K562 (cell line): ENCODE measurements around the gene CNTF.

Source experiments
- FUS ChIP-seq: fragments of 200-400 bp; formaldehyde crosslinking; optimal IDR thresholded peaks from 2 replicates; pipeline ENCODE3; 2017; ENCODE audit warnings: low read depth, low read length
- GABPA ChIP-seq: fragments of 200-800 bp; sonication (Bioruptor generic); conservative IDR thresholded peaks from 2 replicates; pipeline ENCODE4 v1.6.1; 2016; ENCODE audit warnings: low read depth, missing genetic modification characterization, missing compliant biosample characterization
- POLR2AphosphoS2 ChIP-seq: IDR thresholded peaks from 2 replicates; pipeline ENCODE4 v1.6.1; 2012; ENCODE audit warnings: low read length, improper control_type of control experiment
- STAG1 ChIP-seq: sonication (generic); formaldehyde crosslinking; IDR thresholded peaks from 2 replicates; pipeline ENCODE4 v1.5.0; 2020; ENCODE audit warnings: missing genetic modification reagents, borderline replicate concordance

DNA sequence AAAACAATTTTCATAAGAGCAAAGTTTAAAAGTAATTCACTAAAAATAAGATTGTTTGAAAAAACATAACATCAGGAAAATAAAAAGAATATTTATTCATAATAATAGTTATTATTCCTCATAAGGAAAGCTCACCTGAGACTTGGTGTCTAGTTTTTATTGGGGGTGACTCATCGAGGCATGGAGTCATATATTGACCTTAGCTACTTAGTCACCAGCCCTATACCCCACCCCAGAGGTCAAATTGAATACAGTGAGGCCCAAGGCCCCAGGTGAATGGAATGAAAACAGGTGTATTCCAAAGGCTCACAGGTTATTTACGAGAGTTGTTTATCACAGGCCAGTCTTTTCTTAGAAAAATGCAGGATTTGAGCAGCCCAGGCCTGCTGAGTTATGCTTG lies 36.9 kb downstream of the CNTF start:
- TF ChIP-seq GABPA (tag) (no peak), STAG1 (CRISPR knock-in tag) (no peak), POLR2AphosphoS2 (no peak), FUS (no peak)
